Left lobe of liver (tissue), 2 donors: ENCODE results near the gene SYK. TPM values are rescaled to one million over a fixed set of nuclear protein-coding genes. Genes with fewer than 3 reads are reported as not detected.
A peak's percentile ranks its signal among the peaks of the same experiment; 100 is the strongest.

Source experiments
- ATAC-seq: fragments of 200-7000 bp; cut with Tn5 transposase; one replicate; pipeline ENCODE4 v1.9.1; 2020; ENCODE audit warnings: mild to moderate bottlenecking, moderate library complexity
- DNase-seq: peaks from one replicate; pipeline ENCODE4 v3.0.0-alpha.2; 2020; ENCODE audit warnings: low spot score
- total RNA-seq: library from RNA; stranded (reverse); gene quantifications from one replicate; pipeline ENCODE4 v1.2.1, GENCODE V29; 2021
- donor health status: DM: no; HTN: no; CAD: no; lungs with moderate emphysema.
- donor health status: DM: no; HTN: yes; CAD: no.

SYK gene
- total RNA-seq, 1 donor from 2014 or later: 3.2 TPM

GRCh38 chr9:90899287-90899686 lies 97.7 kb downstream of the SYK start:
- no peak for ATAC-seq
- no peak for DNase-seq

DNA sequence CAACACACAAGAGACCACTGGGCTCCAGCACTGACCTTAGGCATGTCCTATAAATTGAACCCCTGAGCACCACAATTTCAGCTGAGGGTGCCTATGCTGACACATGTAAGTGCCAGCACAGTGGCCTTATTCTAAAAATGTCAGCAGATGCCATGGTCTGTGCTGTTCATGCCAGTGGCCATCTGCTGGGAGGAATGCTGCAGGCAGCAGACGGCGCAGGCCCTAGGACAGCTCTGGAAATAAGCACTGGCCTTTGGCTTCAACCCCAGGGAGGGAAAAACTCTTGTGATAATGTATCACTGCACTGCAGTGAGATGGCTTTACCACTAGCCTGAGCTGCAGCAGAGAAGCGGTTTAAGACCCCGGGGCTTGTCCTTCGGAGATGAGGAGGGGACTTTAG lies 98.5 kb downstream of the SYK start:
- ATAC-seq: no peak
- DNase-seq: no peak

DNA sequence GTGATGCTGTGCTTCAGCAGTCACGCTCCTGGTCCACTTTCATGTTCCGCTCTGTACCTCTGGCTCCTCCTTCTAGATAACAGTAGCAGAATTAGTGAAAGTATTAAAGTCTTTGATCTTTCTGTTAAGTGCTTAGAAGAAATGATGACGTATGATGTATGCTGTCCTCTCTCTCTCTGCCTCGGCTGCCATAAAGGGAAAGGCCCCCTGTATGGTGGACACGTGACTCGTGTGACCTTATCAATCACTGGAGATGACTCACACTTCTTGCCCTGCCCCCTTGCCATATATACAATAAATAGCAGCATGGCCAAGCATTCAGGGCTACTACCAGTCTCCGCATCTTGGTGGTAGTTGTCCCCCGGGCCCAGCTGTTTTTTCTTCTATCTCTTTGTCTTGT lies 100.3 kb downstream of the SYK start:
- DNase-seq (no peak), ATAC-seq (no peak)

- DNase-seq (no peak), ATAC-seq (no peak)
Measured at GRCh38 chr9:90903766-90904424, 102.3 kb downstream of the SYK start.

DNA sequence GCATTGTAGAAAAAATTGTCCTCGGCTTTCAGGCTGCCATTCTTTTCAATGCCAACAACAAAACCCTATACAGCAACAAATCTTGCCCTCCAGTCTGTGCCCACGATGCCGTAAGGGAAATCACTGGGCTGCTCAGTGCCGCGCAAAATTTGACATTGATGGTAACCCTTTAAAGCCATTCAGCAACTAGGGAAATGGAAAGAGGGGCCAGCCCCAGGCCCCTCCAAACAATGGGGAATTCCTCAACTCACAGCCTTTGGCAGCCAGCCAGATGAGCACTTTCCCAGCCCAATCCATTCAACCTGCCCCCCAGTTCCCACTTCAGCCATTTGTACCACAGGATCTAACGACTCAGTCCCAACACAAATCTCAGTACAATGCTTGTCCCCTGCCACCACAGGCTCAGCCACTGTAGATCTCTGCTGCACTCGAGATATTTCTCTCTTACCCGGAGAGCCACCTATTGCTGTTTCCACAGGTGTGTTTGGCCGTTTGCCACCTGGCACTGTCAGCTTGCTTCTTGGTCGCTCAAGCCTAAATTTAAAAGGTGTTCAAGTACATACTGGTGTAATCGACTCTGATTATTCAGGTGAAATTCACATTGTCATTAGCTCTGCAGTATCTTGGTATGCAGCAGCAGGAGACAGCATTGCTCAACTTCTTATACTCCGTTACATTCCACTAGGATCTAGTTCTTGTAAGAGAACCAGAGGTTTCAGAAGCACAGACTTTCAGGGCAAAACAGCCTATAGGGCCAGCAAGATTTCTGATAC lies 103.3 kb downstream of the SYK start:
- ATAC-seq: no peak
- DNase-seq: no peak

DNA sequence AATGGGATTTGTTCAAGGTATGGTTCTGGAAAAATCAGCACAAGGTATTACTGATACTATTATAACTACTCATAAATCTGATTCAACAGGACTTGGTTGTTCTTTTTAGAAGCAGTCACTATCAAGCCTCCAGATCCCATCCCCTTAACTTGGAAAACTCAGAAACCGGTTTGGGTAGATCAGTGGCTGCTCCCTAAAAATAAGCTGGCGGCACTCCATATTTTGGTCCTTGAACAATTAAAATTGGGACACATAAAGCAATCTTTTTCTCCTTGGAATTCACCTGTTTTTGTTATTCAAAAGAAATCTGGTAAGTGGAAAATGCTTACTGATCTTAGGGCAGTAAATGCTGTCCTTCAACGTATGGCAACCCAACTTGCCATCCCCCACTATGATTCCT lies 104.2 kb downstream of the SYK start:
- ATAC-seq: no peak

DNA sequence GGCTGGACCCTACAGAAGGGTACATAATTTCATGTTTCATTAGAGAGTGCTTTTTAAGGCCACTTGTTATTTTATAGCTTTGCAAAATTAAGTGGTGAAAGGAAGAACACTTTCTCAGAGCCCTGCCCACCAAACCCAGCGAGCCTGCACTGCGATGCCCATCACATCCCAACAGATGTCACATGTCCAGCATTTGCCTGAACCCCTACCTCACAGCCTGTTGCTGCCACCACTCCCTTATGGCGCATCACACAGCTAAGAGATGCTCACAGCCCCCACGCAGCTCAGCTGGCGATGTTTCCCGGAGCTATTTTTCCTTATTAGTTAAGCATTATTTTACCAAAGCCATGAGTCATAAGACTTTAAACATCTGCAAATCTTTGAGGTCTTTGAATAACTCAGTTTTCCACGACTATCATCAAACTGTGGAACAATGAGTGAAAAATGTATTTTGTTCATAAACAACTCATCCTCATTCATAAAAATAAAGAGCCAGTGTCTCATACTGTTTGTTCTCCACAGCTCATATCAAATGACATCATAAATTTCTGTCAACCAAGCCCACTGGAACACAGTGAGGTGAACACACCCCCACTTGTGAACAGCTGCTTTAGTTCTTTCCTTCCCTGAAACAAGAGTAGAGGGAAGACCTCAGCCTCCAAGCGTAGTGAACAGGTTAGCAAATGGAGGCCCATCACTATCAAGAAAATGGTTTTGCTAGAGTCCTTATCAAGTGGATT lies 104.9 kb downstream of the SYK start:
- ATAC-seq: no peak
- no peak for DNase-seq

More for the DNA sequence above, 104.2 kb downstream of the SYK start:
- DNase-seq: no peak

- ATAC-seq (no peak), DNase-seq (no peak)
Measured at GRCh38 chr9:90907056-90907445, 105.4 kb downstream of the SYK start.

- no peak for ATAC-seq
- DNase-seq: no peak
Measured at GRCh38 chr9:90907790-90908189, 106.2 kb downstream of the SYK start.

DNA sequence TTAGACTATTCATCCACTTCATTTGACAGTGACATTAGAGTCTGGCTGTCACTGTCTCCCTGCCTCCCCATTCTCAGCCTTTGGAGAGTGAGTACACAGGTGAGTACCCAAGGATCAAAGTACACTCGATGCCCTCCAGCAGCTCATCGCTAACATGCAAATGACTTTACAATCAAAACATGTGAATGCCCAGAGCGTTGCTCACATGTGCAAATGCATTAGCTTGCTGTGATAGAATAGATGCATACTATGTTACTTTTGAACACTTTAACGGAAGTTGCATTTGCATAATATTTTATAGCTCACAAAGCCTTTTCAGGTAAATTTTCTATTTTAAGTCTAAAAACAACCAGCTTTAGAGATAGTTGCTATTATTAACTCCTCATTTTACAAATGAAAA lies 107.6 kb downstream of the SYK start:
- DNase-seq: no peak
- ATAC-seq: no peak

DNA sequence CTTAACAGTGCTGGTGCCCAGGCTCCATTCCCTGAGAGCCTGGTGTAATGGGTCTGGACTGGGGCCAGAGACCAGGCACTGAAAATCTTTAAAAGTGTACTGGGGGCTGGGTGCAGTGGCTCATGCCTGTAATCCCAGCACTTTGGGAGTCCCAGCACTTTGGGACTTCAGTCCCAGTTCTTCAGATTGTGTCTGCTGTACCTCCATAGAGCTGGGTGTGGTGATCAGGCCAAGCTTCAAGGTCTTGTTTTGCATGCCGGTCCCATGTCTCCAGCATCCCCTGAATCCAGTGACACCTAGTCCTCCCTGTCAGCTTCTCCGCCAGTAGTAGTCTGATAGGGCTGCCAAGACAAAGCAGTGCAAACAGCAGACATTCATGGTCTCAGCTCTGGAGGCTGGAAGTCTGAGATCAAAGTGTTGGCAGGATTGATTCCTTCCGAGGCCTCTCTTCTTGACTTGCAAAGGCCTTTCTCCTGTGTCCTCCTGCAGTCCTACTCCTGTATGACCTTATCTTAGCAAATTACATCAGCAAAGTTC lies 108.2 kb downstream of the SYK start:
- no peak for ATAC-seq
- no peak for DNase-seq

DNA sequence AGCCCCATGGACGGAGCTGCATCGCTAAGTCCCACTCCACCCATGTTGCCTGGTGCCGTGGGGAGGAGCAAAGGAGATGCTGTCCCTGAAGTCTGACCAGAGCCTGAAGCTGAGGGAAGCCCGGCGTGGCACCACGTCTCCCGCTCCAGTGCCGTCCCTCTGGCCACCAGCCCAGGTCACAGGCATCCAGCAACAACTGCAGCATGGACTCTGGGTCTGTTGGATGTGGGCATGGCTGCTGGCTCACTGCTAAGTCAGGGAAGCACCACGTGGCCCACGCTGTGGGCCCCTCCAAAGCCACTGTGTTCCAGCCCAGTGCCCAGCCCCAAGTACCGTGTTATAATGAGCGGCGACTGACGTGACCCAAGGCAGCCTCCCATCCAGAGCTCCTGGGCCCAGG lies 112.6 kb downstream of the SYK start:
- no peak for ATAC-seq
- no peak for DNase-seq

DNA sequence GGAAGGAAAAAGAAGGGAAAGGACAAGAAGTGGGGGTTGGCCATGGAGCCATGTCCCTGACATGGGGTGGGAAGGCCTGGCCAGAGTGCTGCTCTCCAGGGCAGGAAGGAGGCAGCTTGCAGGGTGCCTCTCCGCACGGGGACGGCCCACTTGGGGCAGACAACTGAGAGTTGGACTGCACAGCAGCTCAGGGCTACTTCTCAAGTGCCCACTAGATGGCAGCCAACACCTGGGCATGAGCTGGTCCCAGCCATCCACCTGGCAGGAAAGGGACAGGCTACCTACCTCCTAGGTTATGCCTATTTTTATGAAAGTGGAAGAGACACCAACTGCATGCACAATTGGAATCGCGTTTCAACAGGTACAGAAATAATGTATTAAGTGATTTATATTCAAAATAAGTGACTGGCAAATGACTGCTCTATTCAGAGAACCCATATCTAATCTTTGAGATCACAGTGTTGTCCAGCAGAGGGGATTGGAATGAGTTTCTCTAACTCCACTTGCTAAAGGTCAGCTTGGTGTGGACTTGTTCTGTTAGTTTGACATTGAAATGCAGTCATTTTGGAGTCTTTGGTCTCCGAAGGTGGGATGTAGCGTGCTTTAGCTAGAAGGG lies 113.4 kb downstream of the SYK start:
- ATAC-seq (peak; percentile 96), DNase-seq (peak; percentile 78)

- DNase-seq: no peak
- ATAC-seq: no peak
Measured at GRCh38 chr9:90915693-90916092, 114.1 kb downstream of the SYK start.

DNA sequence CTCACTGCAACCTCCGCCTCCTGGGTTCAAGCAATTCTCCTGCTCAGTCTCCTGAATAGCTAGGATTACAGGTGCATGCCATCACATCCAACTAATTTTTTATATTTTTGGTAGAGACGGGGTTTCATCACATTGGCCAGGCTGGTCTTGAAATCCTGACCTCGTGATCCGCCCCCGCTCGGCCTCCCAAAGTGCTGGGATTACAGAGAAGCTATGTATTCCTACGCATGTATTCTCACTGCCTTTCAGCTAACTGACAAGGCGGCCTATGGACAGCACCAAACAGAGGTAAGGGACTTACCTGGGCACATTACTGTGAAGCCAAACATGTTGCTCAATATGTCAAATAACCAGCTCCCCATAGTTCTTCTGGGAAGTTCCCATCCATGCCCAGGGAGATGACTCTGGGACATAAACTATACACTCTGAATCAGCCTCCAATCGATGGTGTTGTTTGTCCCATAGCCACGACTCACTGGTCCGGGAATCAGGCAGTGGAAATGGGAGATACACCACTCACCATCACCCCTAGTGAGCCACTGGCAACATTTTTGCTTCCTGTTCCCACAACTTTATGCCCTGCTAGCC lies 114.6 kb downstream of the SYK start:
- DNase-seq (peak; percentile 53), ATAC-seq (peak; percentile 74)

DNA sequence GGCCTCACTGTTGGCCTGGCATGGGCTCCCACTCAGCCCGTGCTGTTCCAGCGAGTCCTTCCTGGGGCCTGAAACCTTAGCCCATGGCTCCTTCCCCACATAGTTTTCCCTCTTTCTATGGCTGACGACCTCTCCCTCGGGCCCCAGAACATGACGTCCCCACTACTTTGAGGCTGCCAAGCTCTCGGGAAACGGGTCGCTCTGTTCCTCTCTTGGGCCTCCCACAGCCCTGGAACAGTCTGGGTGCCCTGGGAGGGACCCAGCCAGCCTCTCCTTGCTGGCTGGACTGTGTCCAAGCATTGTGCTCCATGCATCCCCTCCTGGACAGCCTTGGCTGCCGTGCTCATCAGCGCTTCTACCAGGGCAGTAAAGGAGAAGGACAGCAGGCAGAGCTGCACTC lies 118.3 kb downstream of the SYK start:
- DNase-seq (no peak), ATAC-seq (no peak)

- ATAC-seq: peak; percentile 85
- DNase-seq: peak; percentile 93
Measured at GRCh38 chr9:90921104-90921503, 119.5 kb downstream of the SYK start.

DNA sequence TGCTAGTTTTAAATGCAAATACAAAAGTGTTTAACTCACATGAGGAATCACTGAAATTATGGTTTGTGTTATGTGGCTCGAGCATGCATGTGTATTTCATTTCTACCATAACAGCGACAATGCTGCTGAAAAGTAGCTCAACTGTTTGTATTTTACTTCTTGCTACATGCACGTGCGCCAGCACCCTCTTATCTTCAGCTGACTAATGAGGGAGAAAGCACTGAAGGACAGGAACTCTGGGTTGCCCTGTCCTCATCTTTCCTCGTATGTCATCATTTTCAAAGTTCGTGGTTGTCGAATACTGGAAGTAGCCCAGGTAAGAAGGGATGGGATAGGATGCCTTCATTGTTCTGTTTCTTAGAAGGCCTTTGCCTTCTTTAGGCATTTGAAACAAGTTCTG lies 120.3 kb downstream of the SYK start:
- DNase-seq: no peak
- ATAC-seq: no peak

GRCh38 chr9:90925581-90926257 lies 124.1 kb downstream of the SYK start:
- DNase-seq (no peak), ATAC-seq (no peak)

GRCh38 chr9:90926936-90927335 lies 125.3 kb downstream of the SYK start:
- DNase-seq (no peak), ATAC-seq (no peak)
